ENCODE measurements around the gene DYNLT2. TPM values are rescaled to one million over a fixed set of nuclear protein-coding genes. Genes with fewer than 3 reads are reported as not detected.
"Not testable (repeated sequence)": the region's sequence is repeated elsewhere in the genome, so short reads cannot be mapped to it uniquely, and the experiment has no call there.

The DYNLT2 gene
- total RNA-seq, 1 donor from 2014 or later: 0.75 TPM

DNA sequence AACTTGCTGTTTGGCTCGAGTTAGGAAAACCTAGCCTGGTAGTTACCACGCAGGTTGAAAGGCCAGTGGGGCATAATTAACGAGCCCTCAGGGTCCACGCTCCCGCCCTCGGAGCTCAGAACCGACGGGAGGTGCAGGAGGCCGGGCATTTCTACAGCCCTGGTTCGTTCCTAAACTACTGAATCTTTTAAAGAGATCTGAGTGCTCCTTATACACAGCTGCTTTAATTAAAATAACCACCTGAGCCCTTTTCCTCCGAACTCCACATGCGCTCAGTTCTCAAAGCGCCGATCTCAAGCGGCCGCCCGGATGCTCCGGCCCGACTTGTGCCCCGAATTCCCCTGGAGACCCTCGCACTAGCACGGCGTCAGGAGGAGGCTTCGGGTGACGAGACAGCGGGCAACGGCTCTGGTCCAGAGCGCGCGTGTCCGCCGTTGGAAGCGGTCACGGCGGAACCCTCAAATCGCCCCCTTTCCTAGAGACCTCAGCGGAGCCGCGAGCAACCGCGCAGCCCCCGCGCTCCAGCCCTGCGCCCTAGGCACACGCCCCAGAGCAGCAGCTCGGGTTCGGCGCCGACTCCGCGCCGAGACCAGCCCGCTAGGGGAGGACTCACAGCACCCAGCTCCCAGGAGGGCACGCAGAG lies 49.9 kb downstream of the DYNLT2 start:
- no peak for DNase-seq (ENCODE audit: low read depth)

DNA sequence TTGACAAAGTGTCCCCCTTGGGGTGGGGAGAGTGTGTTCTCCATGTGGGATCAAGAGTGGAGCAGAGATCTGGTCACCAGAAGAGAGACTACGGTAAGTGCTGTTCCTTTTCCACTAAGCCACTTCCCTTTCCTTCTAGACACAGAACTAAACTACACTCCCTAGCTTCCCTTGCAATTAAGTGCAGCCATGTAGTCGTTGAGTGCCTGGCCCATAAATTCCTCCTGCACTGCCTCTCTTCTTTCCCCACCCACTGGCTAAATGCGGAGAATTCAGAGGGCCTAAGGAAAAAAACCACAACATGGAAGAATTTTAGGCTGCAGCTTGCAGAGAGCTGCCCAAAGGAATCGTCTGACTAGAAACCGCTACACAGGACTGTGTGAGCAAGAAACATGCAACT lies 51.1 kb downstream of the DYNLT2 start:
- DNase-seq (ENCODE audit: low read depth): peak; percentile 46

DNA sequence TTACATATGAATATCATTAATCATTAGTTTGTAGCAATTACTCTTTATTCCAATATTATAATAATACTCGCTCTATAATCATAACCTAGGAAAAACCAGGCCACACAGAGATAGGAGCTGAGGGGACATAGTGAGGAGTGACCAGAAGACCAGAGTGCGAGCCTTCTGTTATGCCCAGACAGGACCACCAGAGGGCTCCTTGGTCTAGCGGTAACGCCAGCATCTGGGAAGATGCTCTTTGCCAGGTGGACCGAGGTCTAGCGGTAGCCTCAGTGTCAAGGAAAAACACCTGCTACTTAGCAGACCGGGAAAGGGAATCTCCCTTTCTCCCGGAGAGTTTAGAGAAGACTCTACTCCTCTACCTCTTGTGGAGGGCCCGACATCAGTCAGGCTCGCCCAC lies 54.3 kb downstream of the DYNLT2 start:
- not testable (repeated sequence) for DNase-seq (ENCODE audit: low read depth)

DNA sequence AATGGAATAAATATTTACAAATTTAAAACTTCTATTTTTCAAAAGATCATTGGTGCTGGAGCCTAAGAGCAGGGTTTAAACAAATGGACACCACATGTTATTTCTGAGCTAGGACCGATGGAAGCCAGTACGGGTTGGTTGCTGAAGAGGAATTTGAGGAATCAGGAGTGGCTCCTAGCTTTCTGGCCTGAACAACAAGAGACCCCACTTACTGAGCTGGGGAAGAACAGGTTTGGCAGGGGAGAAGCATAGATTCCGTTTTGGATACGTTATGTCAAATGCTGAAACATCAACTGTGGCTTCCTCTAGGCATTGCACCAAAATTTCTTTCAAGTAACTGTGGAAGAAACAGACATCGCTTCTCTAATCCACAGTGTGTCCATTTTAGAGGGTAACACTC lies 56.2 kb downstream of the DYNLT2 start:
- DNase-seq (ENCODE audit: low read depth): no peak

DNA sequence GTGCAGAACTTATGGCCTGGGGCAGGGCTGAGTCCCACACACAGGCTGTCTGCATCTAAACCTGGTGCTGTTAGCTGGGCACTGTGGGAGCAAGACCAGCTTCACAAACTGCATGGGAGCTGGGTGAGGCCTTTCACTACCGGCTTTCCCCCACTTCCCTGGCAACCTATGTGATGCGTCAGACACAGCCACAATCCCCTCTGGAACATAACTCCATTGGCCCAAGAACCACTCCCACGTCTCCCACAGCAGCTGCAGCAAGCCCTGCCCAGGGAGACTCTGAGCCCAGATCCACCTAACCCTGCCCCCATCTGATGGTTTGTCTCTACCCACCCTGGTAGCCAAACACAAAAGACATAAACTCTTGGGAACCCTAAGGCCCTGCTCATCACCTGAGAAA lies 58.9 kb downstream of the DYNLT2 start:
- DNase-seq (ENCODE audit: low read depth): no peak

DNA sequence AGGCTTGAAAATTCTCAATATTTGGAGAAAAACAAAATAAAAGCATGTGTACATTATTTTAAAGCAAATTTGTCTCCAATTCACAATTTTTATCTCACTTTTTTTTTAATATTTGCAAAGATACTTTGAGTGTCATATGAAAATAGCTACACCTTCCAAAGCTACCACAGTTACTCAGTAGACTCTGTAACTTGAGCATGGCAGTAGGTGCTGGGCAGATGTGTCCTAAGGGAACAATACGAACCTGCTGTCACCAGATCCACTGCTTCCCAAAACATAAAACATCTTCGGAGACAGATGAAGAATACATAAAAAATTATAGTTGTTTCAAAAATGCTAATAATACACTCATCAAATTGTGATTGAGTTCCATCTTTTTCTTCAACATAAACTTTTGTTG lies 60.1 kb downstream of the DYNLT2 start:
- DNase-seq (ENCODE audit: low read depth): no peak

Other genes with a start within 250 kb of the DYNLT2 start
- 7.1 and 27.5 TPM in 2 replicates for gene WDR27, start 49.5 kb downstream of the DYNLT2 start, total RNA-seq
- 31.8 and 45.9 TPM in 2 replicates for gene C6orf120, start 49.4 kb downstream of the DYNLT2 start, total RNA-seq
- gene PHF10, start 27.1 kb downstream of the DYNLT2 start, total RNA-seq: 28.3 and 48.9 TPM in 2 replicates
- 16.7 and 20.1 TPM in 2 replicates for gene ERMARD, start 50 bp upstream of the DYNLT2 start, total RNA-seq